GM20431 (cell line): ENCODE measurements around the gene STX8.

ENCODE experiments used
- in situ Hi-C: fragments of 300-500 bp; cut with MseI, MboI; formaldehyde crosslinking; loops from one replicate; pipeline ENCODE4 v1.15.0; 2020; ENCODE audit warnings: low sequenced_read_pairs; ENCODE audit not compliant: unreplicated experiment

STX8 gene

DNA sequence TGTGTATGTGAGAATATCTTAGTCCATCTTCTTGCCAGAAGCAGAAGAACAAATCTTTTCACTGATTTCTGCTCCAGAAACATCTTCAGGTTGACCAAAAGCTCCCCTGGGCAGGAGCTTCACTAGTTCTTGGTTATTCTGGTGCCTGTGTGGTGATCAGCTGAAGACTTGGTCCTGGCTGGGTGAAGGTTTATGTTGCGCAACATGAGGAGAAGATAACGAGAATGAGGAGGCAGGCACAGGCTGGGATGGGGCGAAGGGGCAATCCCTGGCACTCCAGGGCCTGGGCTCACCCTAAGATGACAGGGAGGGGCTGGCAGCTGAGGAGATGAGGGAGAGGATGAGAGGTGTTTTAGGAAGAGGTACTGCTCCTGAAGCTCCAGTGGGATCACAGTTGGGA is 322.3 kb downstream of the STX8 start:
- in situ Hi-C loops, result no loop called here

DNA sequence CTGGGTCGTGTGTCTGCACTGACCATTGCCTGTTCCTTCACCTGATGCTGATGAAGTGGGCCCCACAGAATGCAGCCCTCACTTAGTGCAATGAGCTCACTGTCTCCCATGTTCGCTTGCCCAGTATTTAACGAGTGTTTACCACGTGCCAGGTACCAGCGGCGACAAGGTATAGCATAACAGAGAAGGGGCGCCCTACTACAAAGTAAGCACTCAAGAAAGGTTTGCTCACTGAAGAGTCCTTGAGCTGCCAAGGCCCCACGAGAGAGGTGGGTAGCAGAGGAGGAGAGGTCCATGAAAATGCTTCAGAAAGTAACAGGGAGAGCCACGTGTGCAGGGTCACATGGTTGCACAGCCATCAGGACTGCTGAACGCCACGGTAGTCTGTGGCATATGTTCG is 324.3 kb downstream of the STX8 start:
- in situ Hi-C loops, result no loop called here

DNA sequence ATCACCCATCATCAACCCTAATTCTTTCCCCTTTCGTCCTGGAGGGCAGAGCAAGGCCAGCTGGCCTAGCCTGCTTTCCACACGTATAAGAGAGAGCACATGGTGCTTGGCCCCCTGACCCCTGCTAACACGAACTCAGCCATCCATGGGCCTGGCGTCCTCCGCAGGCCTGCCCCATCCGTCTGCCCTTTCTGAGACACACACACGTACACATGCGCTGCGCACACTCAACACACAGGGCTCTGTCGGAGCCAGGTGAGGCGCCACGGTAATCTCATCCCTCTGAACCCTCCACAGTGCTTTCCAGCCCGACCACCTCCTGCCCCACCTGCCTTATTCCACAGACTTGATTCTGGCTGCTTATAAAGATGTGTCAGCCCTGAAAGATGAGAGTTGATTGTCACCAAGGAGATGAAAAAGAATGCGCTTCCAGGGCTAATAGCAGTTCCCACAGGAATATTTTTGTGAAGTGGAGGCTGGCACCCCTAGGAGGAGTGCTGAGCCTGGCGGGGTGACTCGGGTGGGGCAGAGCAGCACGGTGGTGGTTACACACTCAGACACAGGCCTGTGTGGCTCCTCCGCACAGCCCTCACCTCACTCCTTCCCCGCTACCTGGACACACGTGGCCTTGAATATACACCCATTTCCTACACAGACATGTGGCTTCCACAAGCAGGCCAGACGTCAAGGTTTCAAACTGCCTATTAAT is 326.2 kb downstream of the STX8 start:
- in situ Hi-C loops, result no loop called here

DNA sequence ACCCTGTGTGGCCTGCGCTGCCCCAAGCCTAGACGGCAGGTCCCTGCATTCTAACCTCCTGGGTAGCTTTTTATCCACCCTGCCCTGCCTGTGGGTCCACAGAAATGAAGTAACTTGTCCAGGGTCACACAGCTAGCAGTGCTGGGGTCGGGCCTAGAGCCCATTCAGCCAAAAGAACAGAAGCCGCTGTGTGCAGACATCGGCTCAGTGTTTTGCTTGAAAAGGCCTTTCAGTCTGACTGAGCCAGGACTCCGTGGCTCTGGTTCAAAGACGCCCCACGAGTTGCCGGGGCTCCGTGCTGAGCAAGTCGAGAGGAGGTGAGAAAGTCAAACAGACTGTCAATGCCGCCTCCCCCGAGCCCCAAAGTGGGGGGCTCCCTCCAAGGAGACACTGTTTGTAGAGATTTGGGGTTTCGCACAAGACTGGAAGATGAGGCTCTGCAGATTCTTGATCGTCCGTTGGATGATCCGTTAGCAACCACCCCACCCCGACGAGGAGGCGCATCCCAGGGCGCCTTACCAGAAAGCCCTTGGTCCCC is 328.1 kb downstream of the STX8 start:
- in situ Hi-C loops, result no loop called here

DNA sequence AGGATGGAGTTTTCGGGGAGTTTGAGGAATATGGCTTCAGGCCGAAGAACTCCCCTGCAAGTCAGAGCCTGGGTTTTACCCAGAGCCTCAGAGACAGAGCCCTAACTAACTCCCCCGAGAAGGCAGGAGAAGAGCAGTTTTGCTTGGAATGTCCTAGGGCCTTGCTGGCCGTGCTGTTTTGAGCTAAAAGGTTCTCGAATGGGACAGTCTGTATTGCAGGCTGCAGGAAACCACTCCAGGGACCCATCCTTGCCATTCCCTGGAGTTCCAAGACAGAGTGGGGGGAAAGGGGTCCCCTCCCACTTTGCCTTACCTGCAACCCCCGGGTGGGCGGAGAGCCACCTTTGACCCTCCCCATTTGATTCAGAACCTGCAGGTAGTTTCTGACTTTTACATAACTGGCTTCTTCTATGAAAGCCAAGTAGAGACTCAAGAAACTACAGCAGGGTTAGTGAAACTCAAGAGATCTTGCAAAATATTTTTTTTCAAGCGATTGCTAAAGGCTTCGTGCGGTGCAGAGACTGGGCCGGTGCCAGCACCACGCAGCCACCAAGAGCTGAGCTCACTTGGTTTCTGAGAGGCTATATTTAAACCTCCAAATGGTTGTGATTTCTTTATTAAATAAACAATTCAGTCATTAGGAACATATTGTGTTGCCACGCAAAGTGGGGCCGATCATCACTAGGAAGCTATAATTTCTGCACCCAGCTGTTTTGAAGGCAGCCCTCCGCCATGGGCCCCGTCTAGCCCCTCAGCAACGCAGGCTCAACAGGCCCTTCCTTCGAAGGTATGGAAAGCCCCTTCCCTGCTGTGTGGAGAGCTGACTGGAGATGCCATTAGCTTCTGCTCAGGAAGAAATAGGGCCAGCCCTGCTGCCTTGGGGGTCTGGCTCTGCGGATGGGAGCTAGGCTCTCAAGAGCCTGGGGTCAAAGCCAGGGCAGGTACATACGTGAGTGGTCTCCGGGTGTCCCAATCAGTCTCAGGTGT is 331.3 kb downstream of the STX8 start:
- in situ Hi-C loops, result no loop called here

DNA sequence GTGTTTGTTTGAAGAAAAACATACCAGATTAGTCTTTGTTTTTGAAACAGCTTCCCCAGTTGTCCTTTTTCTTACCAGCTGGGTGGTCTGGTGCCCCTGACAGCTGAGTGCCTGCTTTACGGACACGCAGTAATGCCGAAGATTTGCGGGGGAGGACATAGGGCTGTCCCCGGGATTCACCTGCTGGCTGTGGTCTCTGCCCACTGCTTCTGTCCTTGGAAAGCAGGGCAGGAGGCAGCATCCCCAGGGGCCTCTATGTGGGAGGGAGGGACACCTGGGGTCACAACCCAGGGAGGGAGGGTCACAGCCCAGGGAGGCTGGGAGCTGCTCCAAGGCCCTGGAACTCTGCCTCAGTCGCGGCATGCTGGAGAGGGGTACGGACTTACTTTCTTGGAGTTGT is 332.6 kb downstream of the STX8 start:
- in situ Hi-C loops, result no loop called here

DNA sequence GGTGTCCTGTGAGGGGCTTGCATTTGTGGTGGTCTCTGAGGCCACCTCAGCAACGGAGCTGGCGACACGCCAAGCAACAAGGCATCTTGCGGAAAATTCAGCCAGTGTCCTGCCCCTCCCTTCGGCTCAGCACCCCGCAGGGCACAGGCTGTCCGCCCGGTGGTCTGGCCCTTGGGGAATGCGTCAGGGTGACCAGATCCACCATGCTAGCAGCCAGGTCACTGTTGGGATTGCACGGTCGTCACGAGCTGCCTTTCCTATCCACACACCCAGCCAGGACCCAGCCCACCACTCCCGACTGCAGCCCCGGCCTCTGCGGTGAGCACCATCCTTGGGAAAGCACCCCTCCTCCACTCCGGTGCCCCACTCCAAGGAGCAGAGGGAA is 333.1 kb downstream of the STX8 start:
- in situ Hi-C loops, result no loop called here

DNA sequence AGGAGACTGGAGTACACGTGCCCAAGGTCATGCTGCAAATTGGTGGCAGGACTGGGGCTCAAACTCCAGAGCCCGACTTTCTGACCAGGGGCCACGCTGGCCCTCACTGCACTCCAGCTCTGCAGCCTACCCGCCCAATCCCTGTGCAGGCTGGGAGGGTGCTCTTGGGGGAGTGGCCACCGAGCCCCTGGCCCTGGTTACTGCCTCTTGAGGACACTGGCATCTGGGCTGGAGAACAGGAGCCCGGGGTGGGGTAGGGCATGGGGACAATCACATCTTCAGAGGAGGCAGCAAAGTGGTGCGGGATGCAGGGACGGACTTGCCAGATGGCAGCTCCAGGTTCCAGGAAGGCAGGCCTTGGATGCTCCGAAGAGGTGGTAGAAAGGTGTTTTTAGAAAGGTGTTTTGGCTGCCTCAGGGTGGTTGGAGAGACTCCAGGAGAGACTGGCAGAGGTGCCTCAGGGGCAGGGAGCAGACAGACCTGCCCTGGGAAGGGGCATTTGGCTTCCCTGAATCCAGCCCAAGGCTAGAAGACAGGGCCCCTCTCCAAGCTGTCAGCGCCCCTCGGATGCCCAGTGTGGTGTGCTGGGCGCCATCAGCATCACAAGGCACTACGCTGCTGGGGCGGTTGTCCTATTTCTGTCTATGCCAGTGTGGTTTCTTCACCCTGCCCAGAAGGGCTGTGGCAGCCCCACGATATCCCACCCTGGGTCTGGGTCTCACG is 333.7 kb downstream of the STX8 start:
- in situ Hi-C loops, result no loop called here

DNA sequence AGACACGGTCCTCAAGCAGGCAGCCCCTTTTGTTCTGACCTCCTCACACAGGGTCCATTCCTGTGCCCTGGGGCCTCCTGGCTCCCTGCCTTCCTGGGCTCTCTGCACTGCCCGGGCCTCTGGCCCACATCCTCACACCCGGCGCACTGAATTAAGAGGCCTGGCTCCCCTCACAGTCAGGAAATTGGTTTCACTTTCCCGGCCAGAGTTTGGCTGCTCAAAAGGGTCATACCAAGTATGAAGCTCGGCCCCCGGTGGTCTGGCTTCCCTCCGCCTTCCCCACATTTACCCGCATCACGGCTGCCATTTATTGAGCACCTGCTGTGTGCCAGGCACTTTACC is 334.3 kb downstream of the STX8 start:
- in situ Hi-C loops, result no loop called here

DNA sequence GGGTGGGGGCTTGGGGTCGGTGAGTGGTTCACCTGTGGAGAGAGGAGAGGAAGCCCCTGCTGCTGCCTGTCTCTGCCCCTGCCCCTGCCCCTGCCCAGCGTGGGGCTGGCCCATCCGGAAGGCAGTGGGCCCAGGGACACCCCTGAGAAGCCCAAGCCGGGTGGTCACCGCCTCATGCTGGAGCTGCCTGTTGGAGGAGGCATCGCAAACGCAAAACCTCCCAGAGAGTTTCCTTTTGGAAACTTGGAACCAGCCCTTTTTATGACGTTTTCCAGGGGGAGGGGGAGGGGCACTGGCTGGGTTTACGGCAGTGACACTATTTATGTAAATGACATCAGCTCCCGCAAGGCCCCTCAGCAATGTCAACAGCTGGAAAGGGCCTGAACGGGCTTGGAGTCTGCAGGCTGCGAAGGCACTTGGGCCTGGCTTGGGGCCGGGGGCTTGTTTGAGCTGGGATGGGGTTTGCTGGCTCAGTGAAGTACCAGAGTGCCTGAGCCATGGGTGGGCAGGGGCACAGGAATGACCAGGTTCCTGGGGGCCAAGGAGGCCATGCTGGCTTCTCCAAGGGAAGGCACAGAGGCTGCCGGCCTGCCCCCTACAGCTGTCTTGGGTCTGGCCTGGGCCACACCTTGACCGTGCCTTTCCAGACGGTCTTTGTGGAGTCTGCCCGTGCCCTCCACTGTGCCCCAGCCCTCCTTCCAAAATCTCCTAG is 334.8 kb downstream of the STX8 start:
- in situ Hi-C loops, result no loop called here

DNA sequence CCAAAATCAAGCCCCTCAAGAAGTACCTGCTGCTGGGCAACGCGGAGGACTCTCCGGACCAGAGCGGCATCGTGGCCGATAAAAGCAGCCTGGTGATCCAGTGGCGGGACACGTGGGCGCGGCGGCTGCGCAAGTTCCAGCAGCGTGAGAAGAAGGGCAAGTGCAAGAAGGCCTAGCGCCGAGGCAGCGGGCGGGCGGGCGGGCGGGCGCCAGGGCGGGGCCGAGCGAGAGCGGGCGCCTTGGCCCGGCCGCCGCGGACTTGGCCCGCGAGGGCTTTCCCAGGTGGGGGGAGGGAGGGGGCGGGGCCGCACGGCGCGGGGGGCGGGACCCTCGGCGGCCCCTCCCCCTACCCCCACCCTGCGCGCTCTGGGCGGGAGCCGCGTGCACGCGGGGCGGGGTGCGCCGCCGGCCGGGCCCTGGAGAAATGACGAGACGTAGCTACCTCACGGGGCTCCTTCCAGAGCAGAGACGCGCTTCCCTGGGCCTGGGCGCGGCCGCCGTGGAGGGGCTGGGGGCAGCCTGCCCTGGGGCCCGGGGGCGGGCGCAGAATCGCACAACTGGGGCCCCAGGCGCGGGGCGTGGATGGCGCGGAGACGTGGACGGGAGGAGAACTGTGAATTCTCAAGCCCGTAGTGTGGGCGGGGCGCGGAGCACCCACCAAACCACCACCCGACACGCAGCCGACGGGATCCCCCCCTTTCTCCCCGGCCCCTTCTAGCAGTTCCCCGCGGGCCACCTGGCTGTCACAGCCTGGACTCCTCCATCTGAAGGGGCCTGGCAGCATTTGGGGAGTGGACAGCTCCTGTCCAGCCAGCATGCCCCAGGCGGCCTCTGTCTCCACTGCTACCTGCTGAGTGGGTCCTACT is 335.6 kb downstream of the STX8 start:
- in situ Hi-C loops, result no loop called here

DNA sequence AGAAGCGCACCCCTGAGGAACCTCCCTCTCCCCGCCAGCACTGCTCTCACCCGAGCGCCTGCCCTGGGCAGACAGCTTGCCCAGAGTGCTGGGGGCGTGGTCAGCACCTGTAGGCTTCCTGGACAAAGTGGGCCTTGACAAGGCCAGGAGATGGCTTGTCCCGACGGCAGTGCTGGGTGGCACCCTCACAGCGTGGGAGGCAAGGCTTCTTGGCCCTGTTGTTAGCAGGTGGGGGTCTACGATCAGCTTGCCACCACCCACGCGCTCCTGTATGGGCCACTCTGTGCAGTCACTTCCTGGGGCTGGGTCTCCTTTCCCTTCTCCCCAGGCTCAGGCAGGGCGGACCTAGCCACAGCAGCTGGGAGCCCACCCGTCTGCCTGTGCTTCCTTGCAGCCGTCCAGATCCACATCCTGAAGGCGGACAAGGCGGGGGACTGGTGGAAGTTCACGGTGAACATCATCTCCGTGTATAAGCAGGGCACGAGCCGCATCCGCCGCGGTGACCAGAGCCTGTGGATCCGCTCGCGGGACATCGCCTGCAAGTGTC is 336.3 kb downstream of the STX8 start:
- in situ Hi-C loops, result no loop called here

DNA sequence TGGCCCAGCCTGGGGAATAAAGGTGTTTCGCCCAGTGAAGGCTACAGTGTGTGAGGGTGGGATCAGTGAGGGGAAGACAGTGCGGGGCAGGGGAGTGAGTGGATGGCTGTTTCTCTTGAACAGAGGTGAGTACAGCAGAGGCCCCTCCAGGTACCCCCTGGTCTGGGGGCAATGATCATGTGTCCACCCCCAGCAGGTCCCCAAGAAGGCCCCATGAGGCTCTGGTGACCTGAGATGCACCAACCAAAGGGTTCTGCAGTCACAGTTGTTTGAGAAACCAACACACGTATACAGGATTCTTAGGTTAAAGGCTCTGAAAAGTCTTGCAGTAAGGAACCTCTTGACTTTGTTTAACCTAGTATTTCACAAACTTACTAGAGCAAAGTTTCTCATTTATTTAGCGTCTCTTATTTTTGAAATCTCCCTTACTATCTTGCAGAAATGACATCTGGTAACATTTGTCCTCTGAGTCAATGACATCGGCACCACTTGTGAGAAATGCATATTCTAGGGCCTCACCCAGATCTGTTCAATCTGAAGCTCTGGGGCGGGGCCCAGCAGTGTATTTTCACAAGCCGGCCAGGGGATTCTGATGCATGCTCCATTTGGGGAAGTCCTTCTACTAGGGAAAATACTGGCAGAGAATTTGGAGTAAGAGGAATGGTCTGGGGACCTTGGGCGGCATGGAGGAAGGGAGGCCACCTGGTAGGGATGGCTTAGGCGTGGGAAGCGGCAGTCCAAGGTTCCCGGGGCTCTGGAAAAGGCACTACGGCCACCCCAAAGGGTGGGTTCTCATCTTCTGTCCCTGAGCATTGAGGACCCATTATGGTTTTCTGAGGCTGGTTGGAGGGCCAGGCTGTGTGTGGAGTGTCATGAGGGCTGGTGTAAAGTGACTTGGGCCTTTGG is 337.0 kb downstream of the STX8 start:
- in situ Hi-C loops, result no loop called here

DNA sequence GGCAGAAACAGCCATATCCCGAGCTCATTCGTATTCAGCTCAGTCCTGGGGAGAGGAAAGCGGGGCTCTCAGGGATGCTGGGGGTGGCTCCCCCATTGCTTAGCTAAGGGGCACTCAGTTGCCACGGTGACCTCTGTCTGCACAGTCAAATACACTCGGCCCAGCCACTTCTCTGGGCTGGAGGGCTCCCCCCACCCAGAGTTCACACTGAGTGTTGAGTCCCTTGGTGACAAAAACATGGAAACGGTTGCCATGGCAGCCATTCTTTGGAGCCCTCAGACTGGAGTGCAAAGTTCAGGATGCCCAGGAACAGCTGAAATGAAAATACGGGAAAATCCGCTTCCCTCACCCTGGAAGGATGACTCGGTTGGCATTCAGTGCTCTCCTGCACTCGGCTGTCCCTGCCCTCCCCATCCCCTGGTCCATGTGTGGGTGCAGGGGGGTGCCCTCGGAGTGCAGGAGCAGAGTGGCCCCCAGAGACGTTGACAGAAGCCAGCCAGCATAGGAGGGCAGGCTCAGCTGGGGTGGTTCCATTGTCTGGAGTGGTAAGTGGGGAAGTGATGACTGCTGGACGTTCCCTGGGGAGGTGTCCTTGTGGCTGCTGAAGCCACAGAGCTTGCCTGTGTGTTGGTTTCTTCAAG is 337.8 kb downstream of the STX8 start:
- in situ Hi-C loops, result no loop called here

DNA sequence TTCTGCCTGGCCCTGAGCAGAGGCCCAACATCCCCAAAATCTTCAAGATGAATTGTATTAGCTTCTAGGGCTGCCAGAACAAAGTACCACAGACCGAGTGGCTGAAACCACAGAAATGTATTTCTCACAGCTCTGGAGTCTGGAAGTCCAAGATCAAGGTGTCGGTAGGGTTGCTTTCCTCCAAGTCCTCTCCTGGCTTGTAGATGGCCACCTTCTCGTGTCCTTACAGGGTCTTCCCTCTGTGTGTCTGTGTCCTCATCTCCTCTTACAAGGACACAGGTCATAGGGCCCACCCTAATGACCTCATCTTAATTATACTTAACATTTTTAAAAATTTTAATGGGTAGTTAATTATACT is 338.6 kb downstream of the STX8 start:
- in situ Hi-C loops, result no loop called here

DNA sequence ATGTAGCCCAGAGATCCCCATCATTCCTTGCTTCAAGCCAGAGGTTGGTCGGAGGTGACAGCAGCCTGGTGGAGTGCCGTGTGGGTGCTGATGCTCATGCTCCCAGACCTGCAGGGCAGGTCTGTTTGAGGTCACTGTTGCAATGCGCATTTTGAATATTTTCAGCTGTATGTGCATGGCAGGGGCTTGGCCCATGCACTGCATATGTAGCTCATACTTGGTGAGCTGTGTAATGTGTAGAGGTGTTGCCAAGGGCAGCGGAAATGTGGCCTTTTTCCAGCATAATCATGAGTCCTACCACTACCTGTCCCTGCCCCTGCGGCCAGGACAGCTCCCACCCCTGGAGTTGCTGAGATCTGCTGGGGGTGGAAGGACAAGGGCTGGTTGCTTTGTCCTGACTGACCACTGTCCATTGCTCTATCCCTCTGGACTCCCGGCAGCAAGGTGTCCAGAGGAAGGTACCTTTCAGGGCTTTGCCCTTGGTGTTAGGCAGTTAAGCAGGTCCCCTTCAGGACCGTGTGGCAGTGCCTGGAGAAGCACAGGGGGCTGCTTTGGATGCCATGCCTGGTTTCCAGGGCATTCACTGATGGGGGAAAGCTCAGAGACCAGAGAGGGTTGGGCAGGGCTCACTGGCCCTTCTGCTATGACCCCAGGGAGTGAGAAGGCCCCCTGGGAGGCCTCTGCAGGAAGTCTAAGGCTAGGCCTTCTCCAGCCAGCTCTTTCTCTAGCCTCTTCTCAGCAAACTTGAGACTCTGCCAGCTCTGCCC is 339.2 kb downstream of the STX8 start:
- in situ Hi-C loops, result no loop called here

DNA sequence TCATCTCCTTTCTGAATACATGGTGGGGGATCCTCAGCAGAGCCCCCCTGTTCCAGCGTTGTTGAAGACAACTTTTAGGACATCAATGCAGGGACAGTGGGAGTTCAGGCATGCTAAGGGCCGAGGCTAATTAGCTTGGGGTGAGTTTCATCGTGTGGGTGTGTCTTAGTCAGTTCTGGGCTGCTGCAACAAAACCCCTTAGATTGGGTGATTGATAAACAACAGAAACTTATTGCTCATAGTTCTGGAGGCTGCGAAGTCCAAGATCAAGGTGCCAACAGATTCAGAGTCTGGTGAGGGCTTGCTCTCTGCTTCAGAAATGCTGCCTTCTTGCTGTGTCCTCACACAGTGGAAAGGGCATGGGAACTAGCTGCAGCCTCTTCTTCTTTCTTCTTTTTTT is 340.3 kb downstream of the STX8 start:
- in situ Hi-C loops, result no loop called here
